Neural progenitor cell (in vitro differentiated cells): Measurements from ENCODE around the gene IRS2. TPM values are rescaled to one million over a fixed set of nuclear protein-coding genes. Genes with fewer than 3 reads are reported as not detected.

Experiments
- DNase-seq: peaks from one replicate; pipeline ENCODE4 v3.0.0-alpha.2; 2016; ENCODE audit warnings: low spot score
- H2AFZ ChIP-seq: fragments of 200-600 bp; sonication (generic); replicated peaks from 2 replicates; pipeline ENCODE4 v1.6.1; 2016; ENCODE audit warnings: antibody characterized with exemption
- H3F3A ChIP-seq: fragments of 200-600 bp; sonication (generic); 2 replicates; pipeline ENCODE4 v1.6.1; 2016; ENCODE audit warnings: antibody characterized with exemption, low read depth
- H3K27ac ChIP-seq: fragments of 200-600 bp; sonication (generic); 2 replicates; pipeline ENCODE4 v1.5.1; 2016; ENCODE audit warnings: mild to moderate bottlenecking
- H3K27me3 ChIP-seq: fragments of 200-600 bp; sonication (generic); 2 replicates; pipeline ENCODE4 v1.6.1; 2016; ENCODE audit warnings: mild to moderate bottlenecking, moderate library complexity
- H3K36me3 ChIP-seq: fragments of 200-600 bp; sonication (generic); 2 replicates; pipeline ENCODE4 v1.5.1; 2016
- H3K4me1 ChIP-seq: fragments of 200-600 bp; sonication (generic); 2 replicates; pipeline ENCODE4 v1.6.1; 2016; ENCODE audit warnings: mixed run types
- H3K4me2 ChIP-seq: fragments of 200-600 bp; sonication (generic); 2 replicates; pipeline ENCODE4 v1.6.1; 2016
- H3K4me3 ChIP-seq: fragments of 200-600 bp; sonication (generic); 2 replicates; pipeline ENCODE4 v1.5.1; 2016
- H3K79me2 ChIP-seq: fragments of 200-600 bp; sonication (generic); 2 replicates; pipeline ENCODE4 v1.6.1; 2016; ENCODE audit warnings: low read depth
- H3K9ac ChIP-seq: fragments of 200-600 bp; sonication (generic); 2 replicates; pipeline ENCODE4 v1.6.1; 2016
- H3K9me3 ChIP-seq: fragments of 200-600 bp; sonication (generic); 2 replicates; pipeline ENCODE4 v1.5.1; 2016; ENCODE audit warnings: low read depth
- H4K20me1 ChIP-seq: fragments of 200-600 bp; sonication (generic); 2 replicates; pipeline ENCODE4 v1.6.1; 2016; ENCODE audit warnings: low read depth
- H3K27ac Mint-ChIP-seq: 3 replicates; pipeline ENCODE4 v1.8.0; 2021; ENCODE audit warnings: mixed read lengths
- H3K27me3 Mint-ChIP-seq: 2 replicates; pipeline ENCODE4 v1.8.0; 2022; ENCODE audit warnings: low read depth, mild to moderate bottlenecking, inconsistent platforms, moderate library complexity, mixed read lengths; ENCODE audit not compliant: insufficient read depth
- H3K36me3 Mint-ChIP-seq: 3 replicates; pipeline ENCODE4 v1.8.0; 2021; ENCODE audit warnings: mixed read lengths
- H3K4me1 Mint-ChIP-seq: 3 replicates; pipeline ENCODE4 v1.8.0; 2021; ENCODE audit warnings: mixed read lengths
- H3K4me3 Mint-ChIP-seq: 3 replicates; pipeline ENCODE4 v1.8.0; 2021; ENCODE audit warnings: mild to moderate bottlenecking, moderate library complexity, mixed read lengths
- H3K9me3 Mint-ChIP-seq: 3 replicates; pipeline ENCODE4 v1.8.0; 2020; ENCODE audit warnings: mixed read lengths
- CTCF ChIP-seq: fragments of 200-600 bp; sonication (generic); IDR thresholded peaks from 2 replicates; pipeline ENCODE4 v1.5.1; 2017; ENCODE audit warnings: antibody characterized with exemption, mild to moderate bottlenecking
- EZH2 ChIP-seq: fragments of 200-600 bp; sonication (generic); IDR thresholded peaks from 2 replicates; pipeline ENCODE4 v1.6.1; 2017; ENCODE audit warnings: antibody characterized with exemption, mild to moderate bottlenecking, moderate library complexity
- EZH2phosphoT487 ChIP-seq: fragments of 200-600 bp; sonication (generic); IDR thresholded peaks from 2 replicates; pipeline ENCODE4 v1.6.1; 2017; ENCODE audit warnings: antibody characterized with exemption
- total RNA-seq: library from RNA; depleted of rRNA; stranded (reverse); fragments of >200 nt; gene quantifications from 2 replicates; pipeline ENCODE4 v1.2.3, GENCODE V29; 2015; ENCODE audit warnings: low replicate concordance

The IRS2 gene
- total RNA-seq, 1 donor from 2014 or later, result 4.2 TPM

GRCh38 chr13:109767023-109767422 lies 19.4 kb downstream of the IRS2 start:
- no peaks in the 10 kb centered on the region for H3K27me3 Mint-ChIP-seq
- peaks cover 8% of the 10 kb centered on the region for H3K4me1 ChIP-seq
- H4K20me1 ChIP-seq, result peaks cover 37% of the 10 kb centered on the region
- DNase-seq, result no peak
- H2AFZ ChIP-seq, result no peak overlapping the region
- H3K27ac ChIP-seq, result no peak overlapping the region
- H3K36me3 ChIP-seq, result no peaks in the 10 kb centered on the region
- no peak overlapping the region for H3K4me2 ChIP-seq
- H3K36me3 Mint-ChIP-seq, result peaks cover 31% of the 10 kb centered on the region
- peaks cover 20% of the 10 kb centered on the region for H3K4me1 Mint-ChIP-seq
- no peak overlapping the region for H3K27ac Mint-ChIP-seq
- peaks cover 61% of the 10 kb centered on the region for H3K79me2 ChIP-seq
- no peak overlapping the region for H3K4me3 Mint-ChIP-seq
- H3K9ac ChIP-seq, result no peak overlapping the region
- H3K9me3 Mint-ChIP-seq, result peaks cover 3% of the 10 kb centered on the region
- H3K4me3 ChIP-seq, result no peak overlapping the region
- H3K9me3 ChIP-seq, result no peaks in the 10 kb centered on the region
- TF ChIP-seq EZH2phosphoT487 (no peak), EZH2 (no peak), CTCF (no peak)
- no peaks in the 10 kb centered on the region for H3F3A ChIP-seq
- no peaks in the 10 kb centered on the region for H3K27me3 ChIP-seq

- Histone ChIP-seq H3K4me3 (no peak overlapping the region), H3K27ac (no peak overlapping the region), H3K4me2 (no peak overlapping the region), H3K79me2 (peaks cover 62% of the 10 kb centered on the region), H2AFZ (no peak overlapping the region), H4K20me1 (peaks cover 54% of the 10 kb centered on the region), H3K4me1 (peaks cover 15% of the 10 kb centered on the region), H3K9ac (no peak overlapping the region), H3K36me3 (no peaks in the 10 kb centered on the region), H3F3A (no peaks in the 10 kb centered on the region), H3K27me3 (no peaks in the 10 kb centered on the region), H3K9me3 (no peaks in the 10 kb centered on the region)
- H3K27me3 Mint-ChIP-seq, result no peaks in the 10 kb centered on the region
- H3K27ac Mint-ChIP-seq, result no peak overlapping the region
- TF ChIP-seq CTCF (peak; percentile 26), EZH2phosphoT487 (no peak)
- H3K4me1 Mint-ChIP-seq, result peaks cover 26% of the 10 kb centered on the region
- H3K9me3 Mint-ChIP-seq, result no peaks in the 10 kb centered on the region
- peaks cover 20% of the 10 kb centered on the region for H3K36me3 Mint-ChIP-seq
- no peak overlapping the region for H3K4me3 Mint-ChIP-seq
- DNase-seq, result peak; percentile 24
These were observed 21.7 kb downstream of the IRS2 start for GRCh38 chr13:109764470-109765291.

GRCh38 chr13:109764045-109764444 lies 22.3 kb downstream of the IRS2 start:
- H2AFZ ChIP-seq, result no peak overlapping the region
- H3K4me1 ChIP-seq, result peaks cover 15% of the 10 kb centered on the region
- no peak overlapping the region for H3K27ac ChIP-seq
- H3K9me3 ChIP-seq, result no peaks in the 10 kb centered on the region
- H3K36me3 ChIP-seq, result no peaks in the 10 kb centered on the region
- no peak overlapping the region for H3K4me2 ChIP-seq
- no peak overlapping the region for H3K9ac ChIP-seq
- no peak for DNase-seq
- Mint-ChIP-seq H3K4me3 (no peak overlapping the region), H3K27me3 (no peaks in the 10 kb centered on the region), H3K36me3 (peaks cover 15% of the 10 kb centered on the region), H3K4me1 (peaks cover 26% of the 10 kb centered on the region), H3K27ac (no peak overlapping the region), H3K9me3 (no peaks in the 10 kb centered on the region)
- H3K4me3 ChIP-seq, result no peak overlapping the region
- no peaks in the 10 kb centered on the region for H3F3A ChIP-seq
- no peaks in the 10 kb centered on the region for H3K27me3 ChIP-seq
- no peak for TF ChIP-seq EZH2
- no peak for TF ChIP-seq EZH2phosphoT487
- no peak for TF ChIP-seq CTCF
- H4K20me1 ChIP-seq, result peaks cover 56% of the 10 kb centered on the region
- H3K79me2 ChIP-seq, result peaks cover 61% of the 10 kb centered on the region
